DOHH2 (cell line): ENCODE results near the gene LKAAEAR1.

ENCODE experiments used
- EZH2phosphoT487 ChIP-seq: fragments of 200-600 bp; sonication (generic); IDR thresholded peaks from 2 replicates; pipeline ENCODE4 v1.6.1; 2017; ENCODE audit warnings: borderline replicate concordance, mild to moderate bottlenecking, antibody characterized with exemption, low read length, moderate library complexity, mixed read lengths
- TF ChIP-seq, protein P1 (sequence below): fragments of 200-600 bp; sonication (generic); IDR thresholded peaks from one replicate; pipeline ENCODE4 v1.5.1; 2014; ENCODE audit warnings: antibody characterized with exemption, mild to moderate bottlenecking, low read depth, low read length; ENCODE audit not compliant: poor library complexity, severe bottlenecking

DNA sequence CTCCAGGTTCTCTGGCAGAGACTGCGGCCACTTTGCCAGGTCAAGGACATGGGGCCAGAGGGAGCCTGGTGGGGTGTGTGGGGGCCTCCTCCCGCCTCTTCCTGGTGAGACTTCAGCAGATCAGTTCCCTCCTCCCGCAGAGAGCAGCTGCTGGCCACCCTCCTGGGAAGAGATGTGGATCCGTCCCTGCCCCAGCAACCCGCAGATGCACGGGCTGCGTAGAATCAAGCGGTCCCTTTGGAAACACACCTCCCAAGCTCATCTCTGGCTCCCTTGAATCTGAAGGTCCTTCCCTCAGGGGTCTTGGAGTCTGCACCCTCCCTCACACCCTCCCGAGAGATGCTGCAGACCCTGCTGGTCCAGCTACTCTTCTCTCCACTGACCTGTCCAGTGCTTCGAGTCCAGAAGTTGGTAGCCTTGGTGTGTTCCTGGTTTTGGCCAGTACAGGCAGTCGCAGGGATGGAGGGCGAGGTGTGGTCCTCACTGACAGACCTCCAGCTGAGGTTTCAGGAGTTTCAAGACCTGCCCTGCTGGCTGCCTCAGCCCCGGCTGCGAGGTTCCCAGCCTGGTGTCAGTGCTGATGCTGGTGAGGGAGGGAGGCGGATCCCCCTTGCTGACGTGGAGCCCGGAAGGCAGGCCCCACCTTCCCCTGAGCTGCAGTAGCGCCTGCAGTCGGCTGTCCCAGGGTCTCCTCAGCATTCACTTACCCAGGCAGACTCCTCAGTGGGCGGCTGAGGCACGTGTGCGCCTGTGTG is 23.0 kb upstream of the LKAAEAR1 start, which contains the start of gene NPBWR2:
- TF ChIP-seq, protein P1, sequence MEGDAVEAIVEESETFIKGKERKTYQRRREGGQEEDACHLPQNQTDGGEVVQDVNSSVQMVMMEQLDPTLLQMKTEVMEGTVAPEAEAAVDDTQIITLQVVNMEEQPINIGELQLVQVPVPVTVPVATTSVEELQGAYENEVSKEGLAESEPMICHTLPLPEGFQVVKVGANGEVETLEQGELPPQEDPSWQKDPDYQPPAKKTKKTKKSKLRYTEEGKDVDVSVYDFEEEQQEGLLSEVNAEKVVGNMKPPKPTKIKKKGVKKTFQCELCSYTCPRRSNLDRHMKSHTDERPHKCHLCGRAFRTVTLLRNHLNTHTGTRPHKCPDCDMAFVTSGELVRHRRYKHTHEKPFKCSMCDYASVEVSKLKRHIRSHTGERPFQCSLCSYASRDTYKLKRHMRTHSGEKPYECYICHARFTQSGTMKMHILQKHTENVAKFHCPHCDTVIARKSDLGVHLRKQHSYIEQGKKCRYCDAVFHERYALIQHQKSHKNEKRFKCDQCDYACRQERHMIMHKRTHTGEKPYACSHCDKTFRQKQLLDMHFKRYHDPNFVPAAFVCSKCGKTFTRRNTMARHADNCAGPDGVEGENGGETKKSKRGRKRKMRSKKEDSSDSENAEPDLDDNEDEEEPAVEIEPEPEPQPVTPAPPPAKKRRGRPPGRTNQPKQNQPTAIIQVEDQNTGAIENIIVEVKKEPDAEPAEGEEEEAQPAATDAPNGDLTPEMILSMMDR, result no peak
- no peak for TF ChIP-seq EZH2phosphoT487
